NT2/D1 (cell line): Measurements from ENCODE around the gene REC114.
"Not testable (repeated sequence)": the region's sequence is repeated elsewhere in the genome, so short reads cannot be mapped to it uniquely, and the experiment has no call there.

ENCODE experiments used
- DNase-seq: peaks from one replicate; pipeline ENCODE4 v3.0.0-alpha.2; 2011; ENCODE audit warnings: low read depth, low spot score
- H3K27me3 ChIP-seq: 2 replicates; pipeline ENCODE4 v1.6.0; 2011; ENCODE audit warnings: mild to moderate bottlenecking; ENCODE audit not compliant: insufficient read length, insufficient read depth
- H3K36me3 ChIP-seq: 2 replicates; pipeline ENCODE4 v1.6.1; 2011; ENCODE audit warnings: mild to moderate bottlenecking, low read length, mixed read lengths; ENCODE audit not compliant: insufficient read depth, insufficient read length
- H3K4me1 ChIP-seq: 2 replicates; pipeline ENCODE4 v1.5.1; 2011; ENCODE audit not compliant: insufficient read depth, insufficient read length
- H3K4me3 ChIP-seq: 2 replicates; pipeline ENCODE4 v1.5.1; 2011; ENCODE audit warnings: low read depth; ENCODE audit not compliant: insufficient read length
- H3K9ac ChIP-seq: 2 replicates; pipeline ENCODE4 v1.6.0; 2011; ENCODE audit warnings: low read depth; ENCODE audit not compliant: insufficient read length
- H3K9me3 ChIP-seq: 2 replicates; pipeline ENCODE4 v1.5.1; 2011; ENCODE audit warnings: mild to moderate bottlenecking, low read length; ENCODE audit not compliant: insufficient read depth
- SUZ12 ChIP-seq: IDR thresholded peaks from 2 replicates; pipeline ENCODE4 v1.6.1; 2011; ENCODE audit not compliant: insufficient read length, insufficient read depth; ENCODE audit errors: extremely low read depth
- YY1 ChIP-seq: IDR thresholded peaks from 2 replicates; pipeline ENCODE4 v1.6.1; 2011; ENCODE audit not compliant: insufficient read length, insufficient read depth
- ZNF274 ChIP-seq: IDR thresholded peaks from 2 replicates; pipeline ENCODE4 v1.6.1; 2011; ENCODE audit warnings: mild to moderate bottlenecking, low read depth, low read length

The REC114 gene

GRCh38 chr15:73569361-73569760 lies 126.4 kb downstream of the REC114 start:
- H3K9me3 ChIP-seq, result no peaks in the 10 kb centered on the region
- DNase-seq, result no peak
- H3K4me3 ChIP-seq, result no peak overlapping the region
- H3K4me1 ChIP-seq, result no peaks in the 10 kb centered on the region
- peaks cover 88% of the 10 kb centered on the region for H3K36me3 ChIP-seq
- TF ChIP-seq ZNF274 (no peak), YY1 (no peak), SUZ12 (no peak)
- H3K27me3 ChIP-seq, result no peaks in the 10 kb centered on the region
- no peak overlapping the region for H3K9ac ChIP-seq

- no peak for DNase-seq
- Histone ChIP-seq H3K4me3 (no peak overlapping the region), H3K4me1 (no peaks in the 10 kb centered on the region), H3K36me3 (peaks cover 91% of the 10 kb centered on the region), H3K9me3 (no peaks in the 10 kb centered on the region), H3K27me3 (no peaks in the 10 kb centered on the region), H3K9ac (no peak overlapping the region)
- TF ChIP-seq YY1 (no peak), ZNF274 (no peak), SUZ12 (no peak)
Measured at GRCh38 chr15:73570355-73571032, 127.5 kb downstream of the REC114 start.

GRCh38 chr15:73571346-73571745 lies 128.4 kb downstream of the REC114 start:
- no peak for DNase-seq
- no peaks in the 10 kb centered on the region for H3K9me3 ChIP-seq
- H3K4me1 ChIP-seq, result no peaks in the 10 kb centered on the region
- no peaks in the 10 kb centered on the region for H3K27me3 ChIP-seq
- TF ChIP-seq SUZ12 (no peak), YY1 (no peak), ZNF274 (no peak)
- H3K9ac ChIP-seq, result no peak overlapping the region
- H3K4me3 ChIP-seq, result no peak overlapping the region
- H3K36me3 ChIP-seq, result peaks cover 93% of the 10 kb centered on the region

- DNase-seq, result no peak
- TF ChIP-seq YY1, result no peak
- H3K9me3 ChIP-seq, result no peaks in the 10 kb centered on the region
- no peaks in the 10 kb centered on the region for H3K27me3 ChIP-seq
- no peak overlapping the region for H3K4me3 ChIP-seq
- H3K9ac ChIP-seq, result no peak overlapping the region
- H3K4me1 ChIP-seq, result no peaks in the 10 kb centered on the region
- peaks cover 92% of the 10 kb centered on the region for H3K36me3 ChIP-seq
Measured at GRCh38 chr15:73572296-73572695, 129.3 kb downstream of the REC114 start.

- TF ChIP-seq SUZ12, result no peak
- TF ChIP-seq YY1, result no peak
- TF ChIP-seq ZNF274, result no peak
- no peak for DNase-seq
- Histone ChIP-seq H3K4me1 (no peaks in the 10 kb centered on the region), H3K27me3 (no peaks in the 10 kb centered on the region), H3K4me3 (no peak overlapping the region), H3K36me3 (peaks cover 89% of the 10 kb centered on the region), H3K9ac (no peak overlapping the region), H3K9me3 (no peaks in the 10 kb centered on the region)
Measured at GRCh38 chr15:73573037-73573436, 130.1 kb downstream of the REC114 start.

- Histone ChIP-seq H3K9ac (no peak overlapping the region), H3K27me3 (no peaks in the 10 kb centered on the region), H3K4me1 (no peaks in the 10 kb centered on the region), H3K9me3 (no peaks in the 10 kb centered on the region), H3K4me3 (no peak overlapping the region), H3K36me3 (peaks cover 89% of the 10 kb centered on the region)
- DNase-seq, result no peak
- TF ChIP-seq YY1, result no peak
Measured at GRCh38 chr15:73573572-73573971, 130.6 kb downstream of the REC114 start.

GRCh38 chr15:73575636-73576247 lies 132.8 kb downstream of the REC114 start:
- Histone ChIP-seq H3K27me3 (no peaks in the 10 kb centered on the region), H3K4me1 (no peaks in the 10 kb centered on the region), H3K36me3 (peaks cover 81% of the 10 kb centered on the region), H3K9me3 (no peaks in the 10 kb centered on the region), H3K9ac (no peak overlapping the region), H3K4me3 (no peak overlapping the region)
- DNase-seq, result no peak
- TF ChIP-seq SUZ12 (no peak), YY1 (no peak), ZNF274 (no peak)

- not testable (repeated sequence) for H3K27me3 ChIP-seq, H3K4me1 ChIP-seq, H3K9ac ChIP-seq, DNase-seq, H3K9me3 ChIP-seq, H3K4me3 ChIP-seq
- peaks cover 77% of the 10 kb centered on the region for H3K36me3 ChIP-seq
Measured at GRCh38 chr15:73577593-73577992, 134.6 kb downstream of the REC114 start.
